Measurements from ENCODE around the gene CANT1. TPM values are rescaled to one million over a fixed set of nuclear protein-coding genes. Genes with fewer than 3 reads are reported as not detected.
A peak's percentile ranks its signal among the peaks of the same experiment; 100 is the strongest.

CANT1 gene
- total RNA-seq, 1 experiment from 2014 or later: 116 TPM

- CTCF ChIA-PET: interaction anchor here (0.7 kb wide), 2 partner anchors 10 to 19 kb away, joined by 4 to 9 read pairs; no protein-coding TSS in a partner anchor
- POLR2A ChIA-PET (ENCODE audit: unreplicated experiment): interaction anchor here (0.7 kb wide), 1 partner anchor 38 kb away, joined by 5 read pairs; the partner anchor contains the start of gene LGALS3BP
- no peak overlapping the region for H2AFZ ChIP-seq
These were observed 8.2 kb upstream of the CANT1 start for GRCh38 chr17:79017546-79018369.

GRCh38 chr17:79014158-79014758, 4.7 kb upstream of the CANT1 start:
- Histone ChIP-seq H3K9me2 (ENCODE audit: insufficient read depth) (no peaks in the 10 kb centered on the region), H3K4me1 (replicated peaks; ENCODE audit: insufficient read depth) (peaks cover 51% of the 10 kb centered on the region), H3K4me2 (no peak overlapping the region), H3K9me3 (ENCODE audit: insufficient read depth, low read depth) (peaks cover 7% of the 10 kb centered on the region; the same call in 1 of the 2 replicates), H3K27ac (no peak overlapping the region), H4K20me1 (ENCODE audit: insufficient read depth) (no peaks in the 10 kb centered on the region), H3K36me3 (ENCODE audit: low read depth) (no peaks in the 10 kb centered on the region; the same call in 1 of the 2 replicates), H3K4me3 (no peak overlapping the region), H3K79me2 (ENCODE audit: low read depth) (peaks cover 2% of the 10 kb centered on the region), H3F3A (ENCODE audit: insufficient read depth, low read depth) (peaks cover 20% of the 10 kb centered on the region; the same call in 1 of the 2 replicates), H3K27me3 (ENCODE audit: insufficient read depth, low read depth) (no peaks in the 10 kb centered on the region), H2AFZ (no peak overlapping the region)
- no peak for TF ChIP-seq CTCF (conservative IDR thresholded peaks at IDR 0.05)
- no peak for TF ChIP-seq EZH2 (IDR thresholded peaks at IDR 0.05; ENCODE audit: low read depth)
- CTCF ChIA-PET: no interaction called here
- no peak for DNase-seq
- POLR2A ChIA-PET (ENCODE audit: unreplicated experiment): no interaction called here
- intact Hi-C loops (cut with micrococcal nuclease; ENCODE audit: unreplicated experiment): no loop called here
- no TSS peak for BruUV-seq (replicated peaks)

More at GRCh38 chr17:79017546-79018369, 8.2 kb upstream of the CANT1 start:
- Histone ChIP-seq H3K4me1 (replicated peaks; ENCODE audit: insufficient read depth) (peaks cover 47% of the 10 kb centered on the region), H3K4me2 (peak overlapping the region; percentile 54), H3F3A (ENCODE audit: insufficient read depth, low read depth) (peaks cover 22% of the 10 kb centered on the region; the same call in 1 of the 2 replicates), H3K27me3 (ENCODE audit: insufficient read depth, low read depth) (no peaks in the 10 kb centered on the region), H4K20me1 (ENCODE audit: insufficient read depth) (no peaks in the 10 kb centered on the region), H3K79me2 (ENCODE audit: low read depth) (no peaks in the 10 kb centered on the region), H3K36me3 (ENCODE audit: low read depth) (no peaks in the 10 kb centered on the region; the same call in 1 of the 2 replicates), H3K4me3 (no peak overlapping the region), H3K9me2 (ENCODE audit: insufficient read depth) (no peaks in the 10 kb centered on the region), H3K27ac (peak overlapping the region; percentile 43; the same call in 1 of the 2 replicates), H3K9me3 (ENCODE audit: insufficient read depth, low read depth) (peaks cover under 1% of the 10 kb centered on the region; the same call in 1 of the 2 replicates)
- TF ChIP-seq EZH2 (IDR thresholded peaks at IDR 0.05; ENCODE audit: low read depth) (no peak), CTCF (conservative IDR thresholded peaks at IDR 0.05) (no peak)
- intact Hi-C loops (cut with micrococcal nuclease; ENCODE audit: unreplicated experiment): loop anchor here (2.0 kb wide), 2 partner anchors 21 to 31 kb away; no protein-coding TSS in a partner anchor
- BruUV-seq (replicated peaks): no TSS peak
- peak; percentile 56 to 61 for DNase-seq

- H3K36me3 ChIP-seq (ENCODE audit: low read depth): peaks cover 4% of the 10 kb centered on the region; the same call in 1 of the 2 replicates
- H3K4me3 ChIP-seq: no peak overlapping the region
- ChIA-PET POLR2A (ENCODE audit: unreplicated experiment) (no interaction called here), CTCF (no interaction called here)
- DNase-seq: no peak
- H3K9me3 ChIP-seq (ENCODE audit: insufficient read depth, low read depth): peaks cover 7% of the 10 kb centered on the region; the same call in 1 of the 2 replicates
- H2AFZ ChIP-seq: no peak overlapping the region
- BruUV-seq (replicated peaks): no TSS peak
- no peak overlapping the region for H3K4me2 ChIP-seq
- H3K27ac ChIP-seq: peak overlapping the region; percentile 80; the same call in 1 of the 2 replicates
- no peaks in the 10 kb centered on the region for H3K27me3 ChIP-seq (ENCODE audit: insufficient read depth, low read depth)
- H3K9me2 ChIP-seq (ENCODE audit: insufficient read depth): no peaks in the 10 kb centered on the region
- no peaks in the 10 kb centered on the region for H4K20me1 ChIP-seq (ENCODE audit: insufficient read depth)
- peaks cover 18% of the 10 kb centered on the region for H3K79me2 ChIP-seq (ENCODE audit: low read depth)
- H3K4me1 ChIP-seq (replicated peaks; ENCODE audit: insufficient read depth): peaks cover 52% of the 10 kb centered on the region
- no peak for TF ChIP-seq EZH2 (IDR thresholded peaks at IDR 0.05; ENCODE audit: low read depth)
- TF ChIP-seq CTCF (conservative IDR thresholded peaks at IDR 0.05): no peak
- H3F3A ChIP-seq (ENCODE audit: insufficient read depth, low read depth): peaks cover 17% of the 10 kb centered on the region; the same call in 1 of the 2 replicates
- intact Hi-C loops (cut with micrococcal nuclease; ENCODE audit: unreplicated experiment): no loop called here
These were observed 3.1 kb upstream of the CANT1 start for GRCh38 chr17:79012563-79013134.

Measured in PC-9 (cell line).